Epithelial cell of proximal tubule (primary cell): ENCODE results near the gene SHC4. TPM values are rescaled to one million over a fixed set of nuclear protein-coding genes. Genes with fewer than 3 reads are reported as not detected.
"Not testable (repeated sequence)": the region's sequence is repeated elsewhere in the genome, so short reads cannot be mapped to it uniquely, and the experiment has no call there.

ENCODE experiments used
- DNase-seq: peaks from one replicate; pipeline ENCODE4 v3.0.0-alpha.2; 2011; ENCODE audit warnings: low read depth
- H3K4me3 ChIP-seq: 2 replicates; pipeline ENCODE4 v1.5.1; 2011; ENCODE audit warnings: low read depth, mild to moderate bottlenecking, low read length
- total RNA-seq: library from RNA; depleted of rRNA; stranded (reverse); fragments of >200 nt; gene quantifications from 2 replicates; pipeline ENCODE4 v1.2.3, GENCODE V29; 2015
- TF ChIP-seq, protein P1 (sequence below): conservative IDR thresholded peaks from 2 replicates; pipeline ENCODE4 v1.5.1; 2012; ENCODE audit warnings: low read depth, mild to moderate bottlenecking, low read length

The SHC4 gene
- total RNA-seq, 1 donor from 2014 or later, result 9.3 TPM

DNA sequence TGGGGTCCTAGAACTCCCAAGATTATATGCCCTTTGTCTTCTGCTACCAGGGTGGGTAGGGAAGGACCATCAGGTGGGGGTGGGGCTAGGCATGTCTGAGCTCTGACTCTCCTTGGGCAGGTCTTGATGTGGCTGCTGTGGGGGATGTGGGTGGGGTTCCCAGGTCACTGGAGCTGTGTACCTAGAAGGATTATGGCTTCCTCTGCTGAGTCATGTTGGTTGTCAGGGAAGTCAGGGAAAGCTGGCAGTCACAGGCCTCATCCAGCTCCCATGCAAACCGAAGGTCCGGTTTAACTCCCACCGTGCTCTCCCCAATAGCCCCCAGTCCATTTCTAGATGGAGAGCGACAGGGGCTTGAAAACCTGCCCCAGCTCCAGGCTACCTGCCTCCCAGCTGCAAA is 50.6 kb downstream of the SHC4 start:
- DNase-seq, result no peak
- TF ChIP-seq, protein P1, sequence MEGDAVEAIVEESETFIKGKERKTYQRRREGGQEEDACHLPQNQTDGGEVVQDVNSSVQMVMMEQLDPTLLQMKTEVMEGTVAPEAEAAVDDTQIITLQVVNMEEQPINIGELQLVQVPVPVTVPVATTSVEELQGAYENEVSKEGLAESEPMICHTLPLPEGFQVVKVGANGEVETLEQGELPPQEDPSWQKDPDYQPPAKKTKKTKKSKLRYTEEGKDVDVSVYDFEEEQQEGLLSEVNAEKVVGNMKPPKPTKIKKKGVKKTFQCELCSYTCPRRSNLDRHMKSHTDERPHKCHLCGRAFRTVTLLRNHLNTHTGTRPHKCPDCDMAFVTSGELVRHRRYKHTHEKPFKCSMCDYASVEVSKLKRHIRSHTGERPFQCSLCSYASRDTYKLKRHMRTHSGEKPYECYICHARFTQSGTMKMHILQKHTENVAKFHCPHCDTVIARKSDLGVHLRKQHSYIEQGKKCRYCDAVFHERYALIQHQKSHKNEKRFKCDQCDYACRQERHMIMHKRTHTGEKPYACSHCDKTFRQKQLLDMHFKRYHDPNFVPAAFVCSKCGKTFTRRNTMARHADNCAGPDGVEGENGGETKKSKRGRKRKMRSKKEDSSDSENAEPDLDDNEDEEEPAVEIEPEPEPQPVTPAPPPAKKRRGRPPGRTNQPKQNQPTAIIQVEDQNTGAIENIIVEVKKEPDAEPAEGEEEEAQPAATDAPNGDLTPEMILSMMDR, result no peak
- no peak overlapping the region for H3K4me3 ChIP-seq

- DNase-seq, H3K4me3 ChIP-seq: not testable (repeated sequence)
Observed at GRCh38 chr15:48910554-48910953, 53.2 kb downstream of the SHC4 start.

DNA sequence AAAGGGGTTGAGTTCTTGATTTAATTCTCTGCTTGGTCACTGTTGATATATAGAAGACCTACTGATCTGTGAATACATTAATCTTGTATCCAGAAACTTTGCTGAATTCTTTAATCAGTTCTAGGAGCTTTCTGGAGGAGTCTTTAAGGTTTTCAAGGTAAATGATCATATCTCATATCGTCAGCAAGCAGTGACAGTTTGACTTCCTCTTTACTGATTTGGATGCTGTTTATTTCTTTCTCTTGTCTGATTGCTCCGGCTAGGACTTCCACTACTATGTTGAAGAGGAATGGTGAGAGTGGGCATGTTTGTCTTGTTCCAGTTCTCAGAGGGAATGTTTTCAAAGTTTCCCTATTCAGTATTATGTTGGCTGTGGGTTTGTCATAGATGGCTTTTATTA is 54.4 kb downstream of the SHC4 start:
- not testable (repeated sequence) for H3K4me3 ChIP-seq, DNase-seq

GRCh38 chr15:48905847-48906246 is 57.9 kb downstream of the SHC4 start:
- no peak overlapping the region for H3K4me3 ChIP-seq
- TF ChIP-seq, protein P1, result no peak
- no peak for DNase-seq

GRCh38 chr15:48905216-48905615 is 58.5 kb downstream of the SHC4 start:
- TF ChIP-seq, protein P1, result no peak

GRCh38 chr15:48904758-48905157 is 59.0 kb downstream of the SHC4 start:
- TF ChIP-seq, protein P1, result no peak
- no peak for DNase-seq
- no peak overlapping the region for H3K4me3 ChIP-seq

More at GRCh38 chr15:48905216-48905615, 58.5 kb downstream of the SHC4 start:
- H3K4me3 ChIP-seq, result no peak overlapping the region
- no peak for DNase-seq

DNA sequence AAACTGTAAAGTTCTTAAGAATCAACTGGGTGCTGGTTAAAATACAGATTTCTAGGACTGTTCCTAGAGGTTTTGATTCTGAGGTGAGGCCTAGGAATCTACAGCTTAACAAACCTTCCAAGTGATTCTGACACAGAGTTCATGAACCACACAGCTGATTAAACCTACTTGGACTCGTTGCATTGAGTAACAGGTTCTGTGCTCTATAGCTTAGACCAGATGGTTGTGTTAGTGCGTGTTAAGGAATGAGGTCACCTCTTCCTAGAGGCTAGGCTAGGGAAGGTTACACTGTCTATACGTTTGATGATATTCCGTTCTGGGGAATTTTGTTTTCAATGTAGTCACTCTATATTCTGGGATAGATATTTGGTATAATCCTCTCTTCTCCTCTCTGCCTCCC is 63.9 kb downstream of the SHC4 start:
- no peak for DNase-seq
- H3K4me3 ChIP-seq, result no peak overlapping the region
- TF ChIP-seq, protein P1, result no peak

DNA sequence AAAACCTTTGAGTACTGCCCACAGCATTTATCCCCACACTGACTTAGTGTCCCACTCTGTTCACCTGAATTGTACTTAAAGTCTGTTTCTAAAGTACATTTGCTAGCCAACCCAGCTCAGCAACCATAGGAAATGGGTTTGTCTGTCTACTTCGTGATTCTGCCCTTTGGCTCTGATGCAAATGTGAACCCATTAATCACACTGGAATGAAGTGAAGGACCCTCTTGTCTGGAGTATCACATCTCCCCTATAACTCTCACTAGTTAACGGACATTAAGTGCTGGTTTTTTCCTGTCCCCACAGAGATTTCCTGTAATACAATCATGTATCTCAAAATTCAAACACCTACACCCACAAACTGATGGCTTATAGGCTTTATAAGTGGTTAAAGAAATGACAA is 65.3 kb downstream of the SHC4 start:
- TF ChIP-seq, protein P1, result no peak
- H3K4me3 ChIP-seq, result no peak overlapping the region
- DNase-seq, result no peak
